Breast epithelium (tissue), 4 donors: Measurements from ENCODE around the gene CCDC88C. TPM values are rescaled to one million over a fixed set of nuclear protein-coding genes. Genes with fewer than 3 reads are reported as not detected.
"Not testable (repeated sequence)": the region's sequence is repeated elsewhere in the genome, so short reads cannot be mapped to it uniquely, and the experiment has no call there.

Experiments used
- DNase-seq, 2 donors: peaks; one replicate each; pipeline ENCODE4 v3.0.0-alpha.2; 2019; ENCODE audit warnings: low spot score in 2 of 2
- H3K27ac ChIP-seq, 2 donors: fragments of 200-600 bp; sonication (generic) in 1 of 2; one replicate each; pipeline ENCODE4 v1.5.1; 2016 to 2019; ENCODE audit warnings: mild to moderate bottlenecking in 1 of 2
- H3K27me3 ChIP-seq, 2 donors: fragments of 200-600 bp; sonication (generic) in 1 of 2; one replicate each; pipeline versions ENCODE4 v1.5.1 to v1.6.0; 2017 to 2019; ENCODE audit warnings: control low read depth in 1 of 2, mild to moderate bottlenecking in 1 of 2
- H3K36me3 ChIP-seq: fragments of 200-600 bp; one replicate; pipeline ENCODE4 v1.5.1; 2019
- H3K4me1 ChIP-seq, 2 donors: fragments of 200-600 bp; sonication (generic); one replicate each; pipeline ENCODE4 v1.5.1; 2016 to 2019; ENCODE audit warnings: control low read depth in 1 of 2
- H3K4me3 ChIP-seq, 3 donors: fragments of 200-600 bp; sonication (generic); 1 replicate in 2 of 3; 2 replicates in 1 of 3; pipeline ENCODE4 v1.5.1; 2016 to 2019; ENCODE audit warnings: mild to moderate bottlenecking in 3 of 3, moderate library complexity in 2 of 3
- H3K9me3 ChIP-seq, 2 donors: fragments of 200-600 bp; sonication (generic) in 1 of 2; one replicate each; pipeline ENCODE4 v1.5.1; 2016 to 2019; ENCODE audit warnings: control low read depth in 1 of 2
- POLR2A ChIP-seq: fragments of 450-650 bp; IDR thresholded peaks from one replicate; pipeline ENCODE4 v1.6.1; 2016; ENCODE audit warnings: antibody characterized with exemption, mild to moderate bottlenecking, moderate library complexity
- POLR2AphosphoS5 ChIP-seq, 3 donors: sonication (generic); formaldehyde crosslinking; IDR thresholded peaks; one replicate each; pipeline ENCODE4 v1.6.1; 2017; ENCODE audit warnings: antibody characterized with exemption in 3 of 3
- intact Hi-C: fragments of 100-400 bp; cut with DNase I; formaldehyde crosslinking; loops from one replicate; pipeline ENCODE4 v1.15.1; 2023; ENCODE audit warnings: low total_unique reads
- total RNA-seq, 3 donors: library from RNA; depleted of rRNA; stranded (reverse); fragments of >200 nt; gene quantifications; one replicate each; pipeline ENCODE4 v1.1.0, GENCODE V29; 2016
- TF ChIP-seq, protein P1 (sequence below), 3 donors: fragments of 450-650 bp; IDR thresholded peaks; one replicate each; pipeline ENCODE4 v1.5.1; 2016 to 2017; ENCODE audit warnings: antibody characterized with exemption in 3 of 3, mild to moderate bottlenecking in 3 of 3, moderate library complexity in 3 of 3

CCDC88C gene
- total RNA-seq, 3 donors from 2014 or later, result 5.8 to 25.9 (median 19.3) TPM

- no peak for DNase-seq
- intact Hi-C loops, result no loop called here
- H3K27ac ChIP-seq, result no peak overlapping the region
- H3K4me3 ChIP-seq, result no peak overlapping the region
- H3K36me3 ChIP-seq, result no peaks in the 10 kb centered on the region
- H3K27me3 ChIP-seq, result no peaks in the 10 kb centered on the region
- TF ChIP-seq POLR2A (no peak), POLR2AphosphoS5 (IDR thresholded peaks at IDR 0.05) (no peak)
- TF ChIP-seq, protein P1, sequence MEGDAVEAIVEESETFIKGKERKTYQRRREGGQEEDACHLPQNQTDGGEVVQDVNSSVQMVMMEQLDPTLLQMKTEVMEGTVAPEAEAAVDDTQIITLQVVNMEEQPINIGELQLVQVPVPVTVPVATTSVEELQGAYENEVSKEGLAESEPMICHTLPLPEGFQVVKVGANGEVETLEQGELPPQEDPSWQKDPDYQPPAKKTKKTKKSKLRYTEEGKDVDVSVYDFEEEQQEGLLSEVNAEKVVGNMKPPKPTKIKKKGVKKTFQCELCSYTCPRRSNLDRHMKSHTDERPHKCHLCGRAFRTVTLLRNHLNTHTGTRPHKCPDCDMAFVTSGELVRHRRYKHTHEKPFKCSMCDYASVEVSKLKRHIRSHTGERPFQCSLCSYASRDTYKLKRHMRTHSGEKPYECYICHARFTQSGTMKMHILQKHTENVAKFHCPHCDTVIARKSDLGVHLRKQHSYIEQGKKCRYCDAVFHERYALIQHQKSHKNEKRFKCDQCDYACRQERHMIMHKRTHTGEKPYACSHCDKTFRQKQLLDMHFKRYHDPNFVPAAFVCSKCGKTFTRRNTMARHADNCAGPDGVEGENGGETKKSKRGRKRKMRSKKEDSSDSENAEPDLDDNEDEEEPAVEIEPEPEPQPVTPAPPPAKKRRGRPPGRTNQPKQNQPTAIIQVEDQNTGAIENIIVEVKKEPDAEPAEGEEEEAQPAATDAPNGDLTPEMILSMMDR (IDR thresholded peaks at IDR 0.05), result no peak
- H3K4me1 ChIP-seq, result no peaks in the 10 kb centered on the region
- H3K9me3 ChIP-seq, result peaks cover 0 to 12% of the 10 kb centered on the region in 2 donors
Observed at GRCh38 chr14:91227183-91227628, 190.4 kb downstream of the CCDC88C start.

GRCh38 chr14:91226360-91226759 lies 191.3 kb downstream of the CCDC88C start:
- H3K4me1 ChIP-seq, H3K27me3 ChIP-seq, H3K4me3 ChIP-seq, H3K36me3 ChIP-seq, intact Hi-C loops, H3K27ac ChIP-seq, DNase-seq: not testable (repeated sequence)
- H3K9me3 ChIP-seq, result peaks cover 0 to 12% of the 10 kb centered on the region in 2 donors

DNA sequence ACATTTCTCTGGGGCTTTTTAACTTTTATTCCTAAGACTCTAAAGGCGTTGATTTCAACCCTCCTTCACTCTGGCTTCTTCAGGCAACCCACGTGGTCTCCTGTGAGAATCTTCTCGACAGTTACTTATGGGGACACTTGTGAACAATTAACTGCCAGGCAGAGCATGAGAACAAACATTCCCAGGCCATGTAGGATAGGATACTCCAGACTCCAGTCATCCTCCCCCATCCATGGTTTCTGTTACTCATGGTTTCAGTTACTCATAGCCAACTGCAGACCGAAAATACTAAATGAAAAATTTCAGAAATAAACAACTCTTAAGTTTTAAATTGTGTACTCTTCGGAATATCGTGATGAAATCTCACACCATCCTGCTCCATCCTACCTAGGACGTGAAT lies 192.6 kb downstream of the CCDC88C start:
- Histone ChIP-seq H3K36me3 (no peaks in the 10 kb centered on the region), H3K4me3 (no peak overlapping the region), H3K27me3 (no peaks in the 10 kb centered on the region), H3K27ac (no peak overlapping the region), H3K4me1 (no peaks in the 10 kb centered on the region), H3K9me3 (no peaks in the 10 kb centered on the region)
- TF ChIP-seq POLR2AphosphoS5 (IDR thresholded peaks at IDR 0.05) (no peak), POLR2A (no peak)
- TF ChIP-seq, protein P1 (IDR thresholded peaks at IDR 0.05), result no peak
- DNase-seq, result no peak
- intact Hi-C loops, result no loop called here

GRCh38 chr14:91223028-91223783 lies 194.4 kb downstream of the CCDC88C start:
- H3K27ac ChIP-seq, result no peak overlapping the region
- intact Hi-C loops, result no loop called here
- no peaks in the 10 kb centered on the region for H3K4me1 ChIP-seq

More at GRCh38 chr14:91223028-91223783, 194.4 kb downstream of the CCDC88C start:
- no peaks in the 10 kb centered on the region for H3K27me3 ChIP-seq
- H3K9me3 ChIP-seq, result no peaks in the 10 kb centered on the region
- no peak for DNase-seq
- no peaks in the 10 kb centered on the region for H3K36me3 ChIP-seq
- H3K4me3 ChIP-seq, result no peak overlapping the region
- no peak for TF ChIP-seq POLR2AphosphoS5 (IDR thresholded peaks at IDR 0.05)
- TF ChIP-seq POLR2A, result no peak

Other genes starting within 250 kb of the CCDC88C start
- under 1 TPM; 0.32 to 0.66 (median 0.59) TPM for gene GPR68, start 173.1 kb downstream of the CCDC88C start, total RNA-seq
- gene PPP4R3A, start 92.5 kb upstream of the CCDC88C start, total RNA-seq, result 100 to 1,000 TPM in 1 of 3 donors, 10 to 100 TPM in 2; 83.9 to 127 (median 98.6) TPM